Transverse colon (tissue), 4 donors: ENCODE measurements around the gene THPO. TPM values are rescaled to one million over a fixed set of nuclear protein-coding genes. Genes with fewer than 3 reads are reported as not detected.

Source experiments
- DNase-seq: peaks from one replicate; pipeline ENCODE4 v3.0.0-alpha.2; 2019
- H3K27ac ChIP-seq, 4 donors: fragments of 200-600 bp; sonication (generic); 2 replicates each; pipeline ENCODE4 v1.5.1; 2016 to 2018; ENCODE audit warnings: inconsistent platforms in 4 of 4
- H3K27me3 ChIP-seq: fragments of 200-600 bp; sonication (generic); 2 replicates; pipeline ENCODE4 v1.5.1; 2017; ENCODE audit warnings: inconsistent platforms
- H3K36me3 ChIP-seq, 4 donors: fragments of 200-600 bp; sonication (generic); 2 replicates each; pipeline ENCODE4 v1.5.1; 2017 to 2019; ENCODE audit warnings: inconsistent platforms in 4 of 4
- H3K4me1 ChIP-seq, 4 donors: fragments of 200-600 bp; sonication (generic); 2 replicates each; pipeline ENCODE4 v1.5.1; 2017 to 2020; ENCODE audit warnings: inconsistent platforms in 4 of 4
- H3K4me3 ChIP-seq, 4 donors: fragments of 200-600 bp; sonication (generic); 1 replicate in 1 of 4; 2 replicates in 3 of 4; pipeline versions ENCODE4 v1.5.1 to v1.6.1; 2017 to 2019; ENCODE audit warnings: inconsistent platforms in 4 of 4
- H3K9me3 ChIP-seq, 2 donors: fragments of 200-600 bp; sonication (generic); 2 replicates each; pipeline ENCODE4 v1.5.1; 2017 to 2019; ENCODE audit warnings: inconsistent platforms in 2 of 2
- CTCF ChIP-seq, 5 experiments: fragments of 200-600 bp in 3 of 5; fragments of 450-650 bp in 2 of 5; sonication (generic) in 3 of 5; IDR thresholded peaks; 1 replicate in 2 of 5; 2 replicates in 3 of 5; pipeline ENCODE4 v1.5.1; 2016 to 2017; ENCODE audit warnings: antibody characterized with exemption in 5 of 5, inconsistent platforms in 3 of 5, mild to moderate bottlenecking in 2 of 5, moderate library complexity in 1 of 5
- EP300 ChIP-seq: sonication (generic); formaldehyde crosslinking; IDR thresholded peaks from one replicate; pipeline ENCODE4 v1.6.1; 2017; ENCODE audit warnings: antibody characterized with exemption, low read depth
- POLR2A ChIP-seq: fragments of 450-650 bp; IDR thresholded peaks from one replicate; pipeline ENCODE4 v1.6.1; 2016; ENCODE audit warnings: antibody characterized with exemption, mild to moderate bottlenecking, moderate library complexity
- POLR2AphosphoS5 ChIP-seq, 3 donors: sonication (generic); formaldehyde crosslinking; IDR thresholded peaks; one replicate each; pipeline ENCODE4 v1.6.1; 2016; ENCODE audit warnings: antibody characterized with exemption in 3 of 3
- WGBS, 2 donors: methylation state at CpG; one replicate each; pipeline ENCODE4 v1.1.5; 2018; ENCODE audit warnings: low coverage in 1 of 2; 5-methylcytosine and 5-hydroxymethylcytosine counted together
- in situ Hi-C, 4 donors: fragments of 200-750 bp; cut with MboI; loops; one replicate each; pipeline versions ENCODE4 v1.15.0 to v1.15.1; 2017; ENCODE audit warnings: low sequenced_read_pairs in 3 of 4, low pct_ligation_motif_present in 1 of 4, low pct_unique_long_range_greater_than_20kb in 1 of 4
- intact Hi-C: fragments of 100-400 bp; cut with DNase I; formaldehyde crosslinking; loops from one replicate; pipeline ENCODE4 v1.15.1; 2023; ENCODE audit warnings: low total_unique reads
- total RNA-seq, 4 donors: library from RNA; depleted of rRNA; stranded (reverse); fragments of >200 nt; gene quantifications; one replicate each; pipeline ENCODE4 v1.1.0, GENCODE V29; 2016

THPO gene
- total RNA-seq, 4 donors from 2014 or later = not detected

DNA sequence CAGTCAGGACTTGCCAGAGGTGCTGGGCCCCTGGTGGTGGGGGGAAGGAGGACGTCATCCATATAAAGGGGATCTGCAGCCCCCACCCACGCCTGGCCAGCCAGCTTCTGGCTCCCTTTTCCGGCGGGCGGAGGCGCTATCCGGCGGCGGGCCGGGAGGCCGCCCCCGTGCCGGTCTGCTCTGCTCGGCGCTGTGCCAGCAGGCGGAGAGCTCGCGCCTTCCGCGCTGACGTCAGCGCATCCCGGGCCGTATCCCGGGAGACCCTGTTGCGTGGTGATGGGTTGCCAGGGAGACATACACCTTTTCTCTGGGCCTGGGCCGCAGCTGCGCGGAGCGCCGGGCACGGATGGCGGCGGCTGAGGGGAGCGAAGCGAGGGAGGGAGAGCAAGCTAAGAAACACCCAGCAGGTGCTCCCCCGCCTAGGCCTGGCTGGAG is 39.5 kb downstream of the THPO start:
- Histone ChIP-seq H3K36me3 (peaks cover 0 to 21% (median 9%) of the 10 kb centered on the region in 4 donors), H3K4me1 (peaks cover 12 to 28% (median 24%) of the 10 kb centered on the region in 4 donors), H3K27ac (peak overlapping the region; percentile 94 to 99 (median 97)), H3K27me3 (no peaks in the 10 kb centered on the region), H3K9me3 (no peaks in the 10 kb centered on the region), H3K4me3 (peak overlapping the region in 2 of 4 donors; percentile 12 to 29)
- intact Hi-C loops = no loop called here
- TF ChIP-seq POLR2A (no peak), EP300 (no peak), POLR2AphosphoS5 (IDR thresholded peaks at IDR 0.05) (peak in 2 of 3 donors; percentile 28 to 38), CTCF (IDR thresholded peaks at IDR 0.05) (peak in 2 of 5 experiments; percentile 5 to 17)
- 38% methylated on average over 22 of the region's 37 CpGs; no CpG with 5 or more reads in 1 of the 2 donors for WGBS, 2 donors
- in situ Hi-C loops = no loop called here
- peak; percentile 66 for DNase-seq

DNA sequence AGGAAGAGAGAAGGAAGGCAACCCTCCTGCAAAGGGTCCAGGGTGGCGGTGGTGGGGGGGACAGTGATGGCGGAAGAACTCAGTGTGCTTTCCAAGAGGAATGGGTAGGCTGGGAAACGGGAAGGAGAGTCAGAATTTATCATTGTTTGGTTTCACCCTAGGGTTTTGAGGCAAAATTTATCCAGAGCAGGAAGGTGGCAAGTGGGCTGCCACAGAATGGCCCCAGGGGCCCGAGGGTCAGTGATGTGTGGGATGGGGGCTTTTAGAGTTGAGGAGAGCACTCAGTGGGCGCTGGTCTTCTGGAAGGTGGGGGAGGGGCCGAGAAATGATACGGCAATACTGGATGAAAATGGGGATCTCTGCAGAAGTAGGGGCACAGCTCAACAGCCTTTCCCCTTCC is 40.0 kb downstream of the THPO start:
- H3K27me3 ChIP-seq = no peaks in the 10 kb centered on the region
- 66 to 76% methylated on average over 5 to 7 of the region's 7 CpGs for WGBS, 2 donors
- peak overlapping the region; percentile 94 to 99 (median 97) for H3K27ac ChIP-seq
- no peak for DNase-seq
- H3K4me1 ChIP-seq = peaks cover 12 to 28% (median 24%) of the 10 kb centered on the region in 4 donors
- H3K9me3 ChIP-seq = no peaks in the 10 kb centered on the region
- H3K36me3 ChIP-seq = peaks cover 0 to 19% (median 8%) of the 10 kb centered on the region in 4 donors
- peak overlapping the region in 1 of 4 donors; percentile 12 for H3K4me3 ChIP-seq
- no peak for TF ChIP-seq POLR2A
- TF ChIP-seq CTCF (IDR thresholded peaks at IDR 0.05) = no peak
- no peak for TF ChIP-seq POLR2AphosphoS5 (IDR thresholded peaks at IDR 0.05)
- TF ChIP-seq EP300 = no peak
- intact Hi-C loops = no loop called here
- in situ Hi-C loops = no loop called here

DNA sequence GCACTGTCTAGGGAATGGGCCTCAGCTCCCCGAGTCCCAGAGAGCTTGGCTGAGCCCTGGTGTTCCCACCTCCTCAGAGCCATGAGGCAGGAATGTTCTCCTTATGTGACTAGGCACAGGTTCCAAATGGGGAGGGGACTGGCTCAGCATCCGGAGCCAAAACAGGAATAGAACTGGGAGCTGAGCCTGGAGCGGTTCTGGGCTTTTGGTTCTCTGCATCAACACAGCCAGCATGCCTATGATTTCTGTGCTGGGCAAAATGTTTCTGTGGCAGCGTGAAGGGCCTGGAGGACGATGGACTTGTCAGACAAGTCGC is 40.6 kb downstream of the THPO start, which contains the start of gene FAM131A:
TSS of gene FAM131A (plus strand) at position 202 of the 316 bp plus-strand sequence. CDS start at position 233, 31 bp downstream.
- intact Hi-C loops = no loop called here
- no peak for TF ChIP-seq POLR2A
- no peak for TF ChIP-seq EP300
- TF ChIP-seq POLR2AphosphoS5 (IDR thresholded peaks at IDR 0.05) = peak in 1 of 3 donors; percentile 35
- peak in 1 of 5 experiments; percentile 12 for TF ChIP-seq CTCF (IDR thresholded peaks at IDR 0.05)
- in situ Hi-C loops = no loop called here
- WGBS, 2 donors = 70 to 75% methylated on average over 3 to 6 of the region's 6 CpGs
- H3K27me3 ChIP-seq = no peaks in the 10 kb centered on the region
- peak within 1 kb of the TSS; percentile 94 to 99 (median 97) for H3K27ac ChIP-seq
- DNase-seq = peak; percentile 53
- peak within 1 kb of the TSS; percentile 70 to 95 (median 82) for H3K4me3 ChIP-seq
- no peaks in the 10 kb centered on the region for H3K9me3 ChIP-seq
- peaks cover 0 to 19% (median 5%) of the 10 kb centered on the region in 4 donors for H3K36me3 ChIP-seq
- H3K4me1 ChIP-seq = peaks cover 12 to 28% (median 24%) of the 10 kb centered on the region in 4 donors

GRCh38 chr3:184336547-184337398 is 41.2 kb downstream of the THPO start:
- no peak for DNase-seq
- intact Hi-C loops = no loop called here
- in situ Hi-C loops = no loop called here
- H3K27ac ChIP-seq = peak overlapping the region; percentile 94 to 99 (median 97)
- TF ChIP-seq POLR2AphosphoS5 (IDR thresholded peaks at IDR 0.05) = peak; percentile 29 to 56 (median 48)
- TF ChIP-seq EP300 = no peak
- TF ChIP-seq POLR2A = no peak
- H3K4me1 ChIP-seq = peaks cover 12 to 28% (median 24%) of the 10 kb centered on the region in 4 donors
- peaks cover 0 to 22% (median 5%) of the 10 kb centered on the region in 4 donors for H3K36me3 ChIP-seq
- peak overlapping the region; percentile 70 to 95 (median 82) for H3K4me3 ChIP-seq
- no peaks in the 10 kb centered on the region for H3K27me3 ChIP-seq
- no peaks in the 10 kb centered on the region for H3K9me3 ChIP-seq
- 0 to 17% methylated on average over 4 to 15 of the region's 17 CpGs for WGBS, 2 donors
